CMK (cell line): ENCODE results near the gene ZNF362.
"Not testable (repeated sequence)": the region's sequence is repeated elsewhere in the genome, so short reads cannot be mapped to it uniquely, and the experiment has no call there.

Experiments
- DNase-seq: peaks from one replicate; pipeline ENCODE4 v3.0.0-alpha.2; 2010; ENCODE audit warnings: low read depth

Gene ZNF362

DNA sequence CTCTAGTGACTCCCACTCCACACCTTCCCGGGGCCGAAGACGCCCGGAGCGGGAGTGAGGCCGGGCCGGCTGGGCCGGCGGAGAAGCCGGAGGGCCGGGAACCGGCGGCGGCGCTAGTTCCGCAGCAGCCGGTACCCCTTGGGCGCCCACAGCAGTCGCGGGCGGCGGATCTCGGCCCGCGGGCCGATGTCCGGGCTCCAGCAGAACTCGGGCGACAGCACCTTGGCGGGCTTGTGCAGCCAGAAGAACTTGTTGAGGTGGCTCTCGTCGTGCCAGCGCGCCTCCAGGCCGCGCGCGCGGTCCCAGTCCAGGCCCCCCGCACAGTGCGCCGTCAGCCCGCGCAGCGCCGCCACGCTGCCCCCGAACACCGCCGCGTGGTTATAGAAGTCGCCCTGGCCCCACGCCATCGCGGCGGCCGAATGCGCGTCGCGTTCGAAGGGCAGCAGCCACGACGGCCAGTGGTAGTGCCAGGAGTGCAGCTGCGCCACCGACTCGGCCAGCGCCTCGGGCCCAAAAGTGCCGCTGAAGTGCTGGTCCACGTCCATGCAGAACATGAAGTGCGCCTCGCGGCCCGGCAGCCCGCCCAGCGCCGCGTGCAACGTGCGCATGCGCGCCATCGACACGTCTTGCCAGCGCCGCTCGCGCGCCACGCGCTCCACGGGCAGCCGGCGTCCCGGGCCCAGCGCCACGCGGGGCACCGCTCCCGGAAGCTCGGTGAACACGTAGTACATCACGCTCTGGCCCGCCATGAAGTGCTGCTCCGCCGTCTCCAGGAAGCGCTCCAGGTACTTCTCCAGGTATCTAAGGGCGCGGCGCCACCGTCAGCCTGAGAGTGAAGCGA lies 50.6 kb downstream of the ZNF362 start:
- DNase-seq: no peak

- DNase-seq: no peak
Measured at GRCh38 chr1:33307494-33307864, 51.2 kb downstream of the ZNF362 start.

- not testable (repeated sequence) for DNase-seq
Measured at GRCh38 chr1:33309351-33309750, 53.1 kb downstream of the ZNF362 start.

GRCh38 chr1:33310702-33311101 lies 54.4 kb downstream of the ZNF362 start:
- no peak for DNase-seq

DNA sequence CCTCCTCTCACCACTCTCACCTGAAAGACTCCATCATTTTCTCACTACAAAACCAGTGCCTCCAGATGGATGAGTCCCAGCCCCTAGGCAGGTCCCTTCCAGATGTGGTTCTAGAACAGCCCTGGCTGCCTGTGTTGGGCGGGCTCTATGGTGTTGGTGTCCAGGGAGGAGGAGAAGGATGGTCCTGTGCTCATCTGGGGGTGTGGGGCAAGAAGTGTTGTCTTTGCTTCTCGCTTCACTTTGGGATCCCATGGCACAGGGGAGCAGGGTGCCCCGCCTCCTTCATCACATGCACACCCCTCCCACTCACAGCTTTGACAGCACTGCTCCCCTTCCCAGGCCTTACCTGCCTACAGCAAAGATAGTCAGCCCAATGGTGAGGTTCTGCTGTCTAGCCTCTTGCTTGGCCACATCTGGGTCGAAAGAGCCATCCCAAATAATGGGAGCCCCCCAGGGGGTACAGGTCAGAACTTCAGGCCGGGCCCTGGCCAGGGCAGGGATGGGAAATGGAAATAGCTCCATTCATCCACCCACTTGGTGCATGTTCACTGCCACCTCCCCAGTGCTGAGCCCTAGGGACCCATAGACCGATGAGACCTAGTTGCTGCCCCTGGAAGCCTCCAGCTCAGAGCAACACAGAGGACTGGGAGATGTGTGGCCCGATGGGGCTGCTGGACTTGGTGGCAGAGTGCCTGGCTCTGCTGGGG lies 55.6 kb downstream of the ZNF362 start:
- DNase-seq: no peak

GRCh38 chr1:33312413-33312749 lies 56.1 kb downstream of the ZNF362 start:
- DNase-seq: no peak

DNA sequence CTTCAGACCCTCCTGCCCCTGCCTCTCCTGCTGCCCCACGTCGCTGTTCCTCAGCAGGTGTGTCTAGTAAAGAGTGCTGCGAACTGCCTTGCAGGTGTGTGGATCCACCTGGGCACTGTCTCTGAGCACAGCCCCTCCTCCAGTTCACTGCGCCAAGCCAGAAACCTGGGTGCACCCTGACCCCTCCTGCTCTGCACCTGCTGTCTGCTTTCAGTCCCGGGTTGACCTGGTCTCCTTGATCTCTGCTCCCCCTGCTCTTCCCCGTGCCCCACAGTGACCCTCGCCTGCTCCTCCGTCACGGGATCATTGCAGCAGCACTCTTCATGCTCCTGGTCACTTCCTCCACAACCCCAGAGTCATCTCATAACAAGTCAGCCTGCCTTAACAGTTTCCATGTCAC lies 58.1 kb downstream of the ZNF362 start:
- DNase-seq: no peak

DNA sequence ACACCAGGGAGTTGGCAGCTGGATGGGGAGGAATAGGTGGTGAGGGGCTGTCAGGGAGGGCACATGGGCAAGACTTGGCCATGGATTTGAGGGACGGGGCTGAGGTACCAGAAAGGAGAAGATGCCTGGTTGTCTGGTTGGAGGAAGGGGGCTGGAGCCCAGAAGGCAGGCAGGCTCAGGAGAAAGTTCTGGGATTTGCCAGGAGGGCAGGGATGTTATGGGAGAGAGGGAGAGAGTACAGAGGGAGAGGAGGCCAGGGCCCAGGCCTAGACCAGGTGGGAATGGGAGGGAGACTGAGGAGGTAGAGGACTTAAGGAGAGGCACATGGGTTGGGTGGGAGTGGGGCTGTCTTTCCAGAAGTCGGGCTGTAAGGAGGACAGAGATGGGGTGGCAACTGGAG lies 60.3 kb downstream of the ZNF362 start:
- no peak for DNase-seq

- DNase-seq: no peak
Measured at GRCh38 chr1:33317354-33317753, 61.1 kb downstream of the ZNF362 start.

- no peak for DNase-seq
Measured at GRCh38 chr1:33317946-33318345, 61.7 kb downstream of the ZNF362 start.

DNA sequence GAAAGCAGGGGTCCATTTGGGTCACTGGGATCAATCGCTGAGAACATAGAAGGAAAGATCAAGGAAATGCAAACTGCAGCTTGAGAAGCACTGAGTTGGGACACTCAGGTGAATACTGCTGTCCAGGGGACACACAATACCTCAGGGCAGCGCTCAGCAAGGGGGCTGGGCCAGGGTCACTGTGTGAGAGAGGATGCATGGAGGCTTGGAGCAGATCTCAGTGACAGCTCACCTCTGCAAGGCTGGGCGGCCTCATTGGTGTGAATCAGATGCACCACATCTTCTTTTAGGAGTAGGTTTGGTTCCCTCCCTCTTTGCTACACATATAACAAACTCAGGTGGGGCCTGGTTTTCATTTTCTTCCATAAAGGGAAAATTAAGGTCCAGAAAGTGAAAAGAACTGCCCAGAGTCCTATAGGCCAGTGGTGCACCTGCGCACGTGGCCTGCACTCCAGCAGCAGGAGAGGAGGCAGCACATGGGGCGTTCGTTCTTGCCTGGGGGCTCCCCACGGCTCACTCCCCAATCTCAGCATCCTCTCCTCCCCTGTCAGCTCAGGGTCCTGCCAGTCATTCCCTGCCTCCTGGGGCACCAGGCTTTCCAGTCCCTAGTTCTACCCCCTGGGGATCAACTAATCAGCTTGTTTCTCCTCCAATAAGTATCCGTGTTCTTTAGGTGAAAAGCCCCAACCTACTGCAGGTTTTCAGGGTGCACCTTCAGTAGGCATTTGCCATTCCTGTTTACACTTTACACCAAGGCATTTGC lies 63.1 kb downstream of the ZNF362 start:
- DNase-seq: no peak

DNA sequence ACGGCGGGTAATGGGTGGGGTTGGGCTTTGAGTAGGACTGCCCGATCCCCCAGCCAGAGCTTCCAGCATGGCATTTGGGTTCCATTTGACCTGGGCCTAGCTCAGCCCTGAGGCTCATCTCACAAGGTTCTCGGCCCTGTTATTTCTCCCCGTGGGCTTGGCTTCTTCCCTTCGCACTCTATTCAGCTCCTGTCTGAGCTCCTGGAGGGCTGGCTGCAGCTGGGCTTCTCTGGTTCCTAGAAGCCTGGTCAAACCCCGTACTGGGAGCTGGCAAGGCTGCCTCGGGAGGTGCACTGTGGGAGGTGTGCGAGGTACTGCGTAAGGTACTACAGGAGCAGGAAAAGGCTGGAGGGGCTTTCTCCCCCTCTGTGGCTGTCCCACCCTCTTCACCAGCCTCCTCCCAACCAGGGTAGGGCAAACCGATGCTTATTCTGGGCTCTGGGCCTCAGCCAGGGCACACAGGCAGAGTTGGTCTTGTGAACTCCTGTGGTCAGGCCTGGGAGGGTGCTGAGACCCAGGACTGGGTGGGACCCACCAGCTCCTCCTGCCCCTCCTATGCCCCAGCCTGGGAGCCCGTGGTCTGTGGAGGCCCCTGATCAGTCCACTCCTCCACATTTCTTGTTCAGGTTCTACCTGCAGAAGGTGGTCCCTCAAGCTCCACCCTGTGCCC lies 63.8 kb downstream of the ZNF362 start:
- DNase-seq: no peak

- no peak for DNase-seq
Measured at GRCh38 chr1:33320619-33321165, 64.4 kb downstream of the ZNF362 start, which contains the start of gene A3GALT2. TSS of gene A3GALT2 (minus strand) at chr1:33321098. CDS start at chr1:33321098, 0 bp downstream.

- DNase-seq: no peak
Measured at GRCh38 chr1:33321178-33321577, 64.9 kb downstream of the ZNF362 start.

GRCh38 chr1:33322109-33322508 lies 65.8 kb downstream of the ZNF362 start:
- no peak for DNase-seq

- no peak for DNase-seq
Measured at GRCh38 chr1:33322870-33323585, 66.7 kb downstream of the ZNF362 start.

- DNase-seq: no peak
Measured at GRCh38 chr1:33323663-33324477, 67.6 kb downstream of the ZNF362 start.

DNA sequence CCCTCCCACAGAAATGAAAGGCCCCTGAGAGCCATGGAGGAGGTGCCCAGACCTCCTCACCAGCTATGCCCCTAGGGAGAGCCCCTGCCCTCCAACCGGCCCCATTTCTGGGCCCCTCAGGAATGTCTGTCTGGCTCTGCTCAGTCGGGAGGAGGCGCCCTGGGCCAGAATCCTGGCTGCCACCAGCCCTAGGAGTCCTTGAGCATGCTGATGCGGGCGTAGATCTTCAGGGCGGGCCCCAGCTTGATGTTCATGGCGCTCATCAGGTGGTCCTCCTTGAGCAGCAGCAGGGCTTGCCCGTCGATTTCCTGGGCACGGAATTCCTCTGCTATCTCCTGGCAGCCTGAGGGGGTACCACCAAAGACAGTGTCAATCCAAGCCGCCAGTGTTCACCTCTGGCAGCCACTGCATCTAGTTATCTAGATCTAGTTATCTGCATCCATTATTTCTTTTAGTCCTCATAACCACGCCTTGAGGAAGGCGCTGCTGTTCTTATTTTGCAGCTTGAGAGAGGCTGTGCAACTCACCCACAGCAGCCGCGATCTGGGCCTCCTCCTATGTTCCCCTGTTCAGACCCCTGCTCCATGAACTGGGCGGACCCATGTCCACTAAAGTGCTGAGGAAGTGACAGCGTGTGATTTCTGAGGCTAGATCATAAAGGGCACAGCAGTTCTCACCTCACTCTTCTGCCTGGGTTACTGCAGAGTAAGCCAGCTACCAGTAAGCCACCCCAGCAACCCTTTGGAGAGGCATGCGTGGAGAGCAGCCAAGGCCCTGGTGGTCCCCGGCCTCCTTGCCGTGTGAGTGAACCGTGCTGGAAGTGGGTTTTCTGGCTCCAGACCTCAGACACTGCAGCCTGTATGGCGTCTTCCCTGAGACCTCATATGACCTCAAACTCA lies 68.6 kb downstream of the ZNF362 start:
- no peak for DNase-seq

- DNase-seq: no peak
Measured at GRCh38 chr1:33326785-33327184, 70.5 kb downstream of the ZNF362 start.
